ENCODE measurements around the gene PNPLA5. TPM values are rescaled to one million over a fixed set of nuclear protein-coding genes. Genes with fewer than 3 reads are reported as not detected.

PNPLA5 gene
- polyA plus RNA-seq, 1 donor (not counting 4 experiments of a cell fraction or from before 2014, with no cell fraction given) = not detected

DNA sequence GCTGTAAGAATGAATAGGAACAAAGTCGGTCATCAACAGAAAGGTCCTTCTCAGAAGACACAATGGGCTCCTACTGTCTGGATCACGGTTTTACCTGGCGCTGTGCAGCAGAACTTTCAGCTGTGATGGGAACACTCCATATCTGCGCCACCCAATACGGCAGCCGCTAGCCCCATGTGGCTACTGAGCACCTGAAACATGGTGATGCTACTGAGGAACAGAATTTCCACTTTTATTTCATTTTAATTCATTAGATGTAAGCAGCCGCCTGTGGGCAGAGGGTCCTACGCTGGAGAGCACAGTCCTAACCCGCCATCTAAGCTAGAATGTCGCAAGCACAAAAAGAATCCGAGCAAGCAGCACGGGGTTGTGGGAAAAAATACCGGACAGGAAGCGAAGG is 32.2 kb downstream of the PNPLA5 start:
- Histone ChIP-seq H3K9me3 (ENCODE audit: control insufficient read depth, low read depth, low read length) (no peaks in the 10 kb centered on the region), H3K79me2 (ENCODE audit: control insufficient read depth, insufficient read depth, low read length) (no peaks in the 10 kb centered on the region), H3K9me1 (ENCODE audit: control insufficient read depth, extremely low read depth, insufficient read depth, low read length) (no peaks in the 10 kb centered on the region), H4K20me1 (ENCODE audit: control insufficient read depth, extremely low read depth, insufficient read depth, low read length) (no peaks in the 10 kb centered on the region), H3K4me2 (ENCODE audit: control insufficient read depth, extremely low read depth, insufficient read depth, low read depth, low read length) (no peak overlapping the region), H2AFZ (ENCODE audit: control insufficient read depth, low read length) (no peak overlapping the region), H3K36me3 (ENCODE audit: control insufficient read depth in 2 of 2, extremely low read depth in 1 of 2, insufficient read depth in 2 of 2, low read length in 2 of 2) (no peaks in the 10 kb centered on the region), H3K27me3 (ENCODE audit: control insufficient read depth, extremely low read depth, insufficient read depth, low read length) (peaks cover 38% of the 10 kb centered on the region), H3K4me3 (ENCODE audit: control insufficient read depth in 2 of 3, extremely low read depth in 1 of 3, insufficient read depth in 2 of 3, low read depth in 1 of 3, low read length in 3 of 3) (no peak overlapping the region), H3K27ac (ENCODE audit: control insufficient read depth, insufficient read depth, low read length) (no peak overlapping the region), H3K9ac (ENCODE audit: control insufficient read depth, extremely low read depth, insufficient read depth, low read length) (no peak overlapping the region), H3K4me1 (ENCODE audit: control insufficient read depth, extremely low read depth, insufficient read depth, low read length) (no peaks in the 10 kb centered on the region)
- DNase-seq (ENCODE audit: low read depth, low spot score) = no peak
- dilution Hi-C loops (cut with MboI; ENCODE audit: extremely low pct_ligation_motif_present, low sequenced_read_pairs) = no loop called here
- no peak for FAIRE-seq
- TF ChIP-seq EZH2 (IDR thresholded peaks at IDR 0.05; ENCODE audit: low read length) = no peak
- TF ChIP-seq, protein P1, sequence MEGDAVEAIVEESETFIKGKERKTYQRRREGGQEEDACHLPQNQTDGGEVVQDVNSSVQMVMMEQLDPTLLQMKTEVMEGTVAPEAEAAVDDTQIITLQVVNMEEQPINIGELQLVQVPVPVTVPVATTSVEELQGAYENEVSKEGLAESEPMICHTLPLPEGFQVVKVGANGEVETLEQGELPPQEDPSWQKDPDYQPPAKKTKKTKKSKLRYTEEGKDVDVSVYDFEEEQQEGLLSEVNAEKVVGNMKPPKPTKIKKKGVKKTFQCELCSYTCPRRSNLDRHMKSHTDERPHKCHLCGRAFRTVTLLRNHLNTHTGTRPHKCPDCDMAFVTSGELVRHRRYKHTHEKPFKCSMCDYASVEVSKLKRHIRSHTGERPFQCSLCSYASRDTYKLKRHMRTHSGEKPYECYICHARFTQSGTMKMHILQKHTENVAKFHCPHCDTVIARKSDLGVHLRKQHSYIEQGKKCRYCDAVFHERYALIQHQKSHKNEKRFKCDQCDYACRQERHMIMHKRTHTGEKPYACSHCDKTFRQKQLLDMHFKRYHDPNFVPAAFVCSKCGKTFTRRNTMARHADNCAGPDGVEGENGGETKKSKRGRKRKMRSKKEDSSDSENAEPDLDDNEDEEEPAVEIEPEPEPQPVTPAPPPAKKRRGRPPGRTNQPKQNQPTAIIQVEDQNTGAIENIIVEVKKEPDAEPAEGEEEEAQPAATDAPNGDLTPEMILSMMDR (optimal IDR thresholded peaks at IDR 0.05 in 1 of 3, IDR thresholded peaks at IDR 0.05 in 1 of 3, conservative IDR thresholded peaks at IDR 0.05 in 1 of 3; ENCODE audit: extremely low read depth in 1 of 3, insufficient read depth in 2 of 3, low read length in 3 of 3) = no peak

DNA sequence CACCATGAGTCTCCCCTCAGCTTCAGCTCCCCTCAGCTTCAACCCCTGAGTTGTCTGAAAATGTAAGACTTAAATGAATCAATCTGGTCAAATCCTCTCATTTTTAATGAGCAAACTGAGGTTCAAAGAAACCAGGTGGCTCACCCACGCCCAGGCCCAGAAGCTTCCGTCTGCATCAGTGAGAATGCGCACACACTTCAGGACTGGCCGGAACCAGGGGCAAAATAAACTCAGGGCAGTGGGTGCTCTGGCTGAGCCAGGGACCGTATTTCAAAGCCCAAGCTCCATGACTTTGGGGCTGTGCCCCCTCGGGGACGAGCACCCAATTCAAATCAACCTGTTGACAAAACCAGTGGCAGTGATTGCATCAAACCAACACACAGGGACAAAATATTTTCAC is 32.6 kb downstream of the PNPLA5 start:
- dilution Hi-C loops (cut with MboI; ENCODE audit: extremely low pct_ligation_motif_present, low sequenced_read_pairs) = no loop called here
- no peaks in the 10 kb centered on the region for H4K20me1 ChIP-seq (ENCODE audit: control insufficient read depth, extremely low read depth, insufficient read depth, low read length)
- H2AFZ ChIP-seq (ENCODE audit: control insufficient read depth, low read length) = no peak overlapping the region
- peaks cover 40% of the 10 kb centered on the region for H3K27me3 ChIP-seq (ENCODE audit: control insufficient read depth, extremely low read depth, insufficient read depth, low read length)
- FAIRE-seq = no peak
- H3K4me1 ChIP-seq (ENCODE audit: control insufficient read depth, extremely low read depth, insufficient read depth, low read length) = no peaks in the 10 kb centered on the region
- no peaks in the 10 kb centered on the region for H3K36me3 ChIP-seq (ENCODE audit: control insufficient read depth in 2 of 2, extremely low read depth in 1 of 2, insufficient read depth in 2 of 2, low read length in 2 of 2)
- no peak overlapping the region for H3K9ac ChIP-seq (ENCODE audit: control insufficient read depth, extremely low read depth, insufficient read depth, low read length)
- DNase-seq (ENCODE audit: low read depth, low spot score) = no peak
- H3K4me3 ChIP-seq (ENCODE audit: control insufficient read depth in 2 of 3, extremely low read depth in 1 of 3, insufficient read depth in 2 of 3, low read depth in 1 of 3, low read length in 3 of 3) = no peak overlapping the region
- H3K9me3 ChIP-seq (ENCODE audit: control insufficient read depth, low read depth, low read length) = no peaks in the 10 kb centered on the region
- H3K27ac ChIP-seq (ENCODE audit: control insufficient read depth, insufficient read depth, low read length) = no peak overlapping the region
- TF ChIP-seq, protein P1 (optimal IDR thresholded peaks at IDR 0.05 in 1 of 3, IDR thresholded peaks at IDR 0.05 in 1 of 3, conservative IDR thresholded peaks at IDR 0.05 in 1 of 3; ENCODE audit: extremely low read depth in 1 of 3, insufficient read depth in 2 of 3, low read length in 3 of 3) = no peak
- H3K9me1 ChIP-seq (ENCODE audit: control insufficient read depth, extremely low read depth, insufficient read depth, low read length) = no peaks in the 10 kb centered on the region
- H3K79me2 ChIP-seq (ENCODE audit: control insufficient read depth, insufficient read depth, low read length) = no peaks in the 10 kb centered on the region
- no peak overlapping the region for H3K4me2 ChIP-seq (ENCODE audit: control insufficient read depth, extremely low read depth, insufficient read depth, low read depth, low read length)
